Prostate gland (tissue), 2 donors: ENCODE measurements around the gene TEC.

Source experiments
- POLR2A ChIP-seq: fragments of 450-650 bp; IDR thresholded peaks from one replicate; pipeline ENCODE4 v1.6.1; 2016; ENCODE audit warnings: antibody characterized with exemption, mild to moderate bottlenecking
- TF ChIP-seq, protein P1 (sequence below), 4 experiments: fragments of 200-600 bp in 2 of 4; fragments of 450-650 bp in 2 of 4; sonication (generic) in 2 of 4; IDR thresholded peaks; 1 replicate in 3 of 4; 2 replicates in 1 of 4; pipeline ENCODE4 v1.5.1; 2016 to 2019; ENCODE audit warnings: antibody characterized with exemption in 4 of 4, mild to moderate bottlenecking in 2 of 4, moderate library complexity in 2 of 4

DNA sequence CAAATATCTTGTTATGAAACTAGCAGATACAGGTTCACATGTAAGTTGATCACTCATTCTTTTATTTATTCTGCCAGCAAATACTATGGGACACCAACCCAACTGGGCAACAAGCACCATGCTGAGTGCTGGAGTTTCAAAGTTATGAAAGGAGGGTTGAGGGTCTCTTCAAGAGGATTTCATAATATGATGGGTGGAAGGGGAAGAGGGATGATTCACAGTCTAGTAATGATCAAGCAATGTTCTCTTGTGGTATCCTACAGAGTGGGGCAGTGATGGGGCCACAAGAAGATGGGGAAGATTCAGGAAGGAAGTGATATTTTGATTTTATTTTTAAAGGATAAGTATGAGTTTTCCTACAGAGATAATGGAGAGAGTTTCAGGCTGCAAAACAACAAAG is 89.4 kb downstream of the TEC start:
- TF ChIP-seq, protein P1, sequence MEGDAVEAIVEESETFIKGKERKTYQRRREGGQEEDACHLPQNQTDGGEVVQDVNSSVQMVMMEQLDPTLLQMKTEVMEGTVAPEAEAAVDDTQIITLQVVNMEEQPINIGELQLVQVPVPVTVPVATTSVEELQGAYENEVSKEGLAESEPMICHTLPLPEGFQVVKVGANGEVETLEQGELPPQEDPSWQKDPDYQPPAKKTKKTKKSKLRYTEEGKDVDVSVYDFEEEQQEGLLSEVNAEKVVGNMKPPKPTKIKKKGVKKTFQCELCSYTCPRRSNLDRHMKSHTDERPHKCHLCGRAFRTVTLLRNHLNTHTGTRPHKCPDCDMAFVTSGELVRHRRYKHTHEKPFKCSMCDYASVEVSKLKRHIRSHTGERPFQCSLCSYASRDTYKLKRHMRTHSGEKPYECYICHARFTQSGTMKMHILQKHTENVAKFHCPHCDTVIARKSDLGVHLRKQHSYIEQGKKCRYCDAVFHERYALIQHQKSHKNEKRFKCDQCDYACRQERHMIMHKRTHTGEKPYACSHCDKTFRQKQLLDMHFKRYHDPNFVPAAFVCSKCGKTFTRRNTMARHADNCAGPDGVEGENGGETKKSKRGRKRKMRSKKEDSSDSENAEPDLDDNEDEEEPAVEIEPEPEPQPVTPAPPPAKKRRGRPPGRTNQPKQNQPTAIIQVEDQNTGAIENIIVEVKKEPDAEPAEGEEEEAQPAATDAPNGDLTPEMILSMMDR (IDR thresholded peaks at IDR 0.05), result no peak
- TF ChIP-seq POLR2A, result no peak
